Left lung (tissue), 10 donors: Measurements from ENCODE around the gene RAPH1. TPM values are rescaled to one million over a fixed set of nuclear protein-coding genes. Genes with fewer than 3 reads are reported as not detected.

Source experiments
- ATAC-seq: fragments of 200-7000 bp; cut with Tn5 transposase; one replicate; pipeline ENCODE4 v1.9.1; 2020; ENCODE audit warnings: moderate library complexity
- DNase-seq, 4 donors: peaks; one replicate each; pipeline ENCODE4 v3.0.0-alpha.2; 2013 to 2020
- H3K27ac ChIP-seq, 2 donors: fragments of 200-600 bp; sonication (generic) in 1 of 2; one replicate each; pipeline versions ENCODE4 v1.5.0 to v1.8.0; 2020 to 2021
- H3K27me3 ChIP-seq, 2 donors: fragments of 200-600 bp; sonication (generic) in 1 of 2; one replicate each; pipeline versions ENCODE4 v1.5.0 to v1.8.0; 2020 to 2021
- H3K36me3 ChIP-seq, 2 donors: fragments of 200-600 bp; sonication (generic) in 1 of 2; one replicate each; pipeline versions ENCODE4 v1.5.0 to v1.8.0; 2020 to 2021
- H3K4me1 ChIP-seq, 2 donors: fragments of 200-600 bp; one replicate each; pipeline ENCODE4 v1.8.0; 2021
- H3K4me3 ChIP-seq, 2 donors: fragments of 200-600 bp; sonication (generic) in 1 of 2; one replicate each; pipeline versions ENCODE4 v1.5.0 to v1.8.0; 2020 to 2021; ENCODE audit warnings: mild to moderate bottlenecking in 1 of 2
- H3K9me3 ChIP-seq, 2 donors: fragments of 200-600 bp; sonication (generic) in 1 of 2; one replicate each; pipeline versions ENCODE4 v1.5.0 to v1.8.0; 2020 to 2021
- CTCF ChIP-seq, 2 donors: fragments of 200-600 bp; sonication (generic) in 1 of 2; IDR thresholded peaks; one replicate each; pipeline versions ENCODE4 v1.5.0 to v1.8.0; 2021; ENCODE audit warnings: antibody characterized with exemption in 2 of 2
- intact Hi-C, 2 donors: fragments of 100-400 bp; cut with DNase I; formaldehyde crosslinking; loops; one replicate each; pipeline versions ENCODE4 v1.11.2 to v1.14.2; 2022
- polyA plus RNA-seq, 6 donors: library from polyadenylated mRNA; unstranded; fragments of 120-200 nt; gene quantifications; one replicate each; pipeline ENCODE4 v1.2.1, GENCODE V29; 2013; ENCODE audit not compliant: insufficient read length in 6 of 6
- total RNA-seq, 2 donors: library from RNA; stranded (reverse); fragmentation: NEBNext Ultra II Directional; extraction: Animal tissue kit (Norgen Biotek cat#: 25700); gene quantifications; one replicate each; pipeline ENCODE4 v1.2.1, GENCODE V29; 2021
- donor health status: DM: no; HTN: yes; CAD: no.
- donor health status: DM: no; HTN: no; CAD: no.

The RAPH1 gene
- total and polyA plus RNA-seq, 8 donors = 24.6 to 74.7 (median 27.8) TPM

- ATAC-seq = peak; percentile 73
Observed at GRCh38 chr2:203451689-203452088, 83.4 kb downstream of the RAPH1 start.

GRCh38 chr2:203451011-203451410, 84.1 kb downstream of the RAPH1 start:
- H3K27me3 ChIP-seq = no peaks in the 10 kb centered on the region
- no peak for ATAC-seq
- peaks cover 0 to 11% of the 10 kb centered on the region in 2 donors for H3K4me1 ChIP-seq
- intact Hi-C loops = no loop called here
- peak overlapping the region in 1 of 2 donors; percentile 19 for H3K27ac ChIP-seq
- no peak for TF ChIP-seq CTCF (IDR thresholded peaks at IDR 0.05)
- no peak overlapping the region for H3K4me3 ChIP-seq
- H3K36me3 ChIP-seq = peaks cover 0 to 42% of the 10 kb centered on the region in 2 donors
- DNase-seq = no peak
- no peaks in the 10 kb centered on the region for H3K9me3 ChIP-seq

More at GRCh38 chr2:203451689-203452088, 83.4 kb downstream of the RAPH1 start:
- intact Hi-C loops = no loop called here
- Histone ChIP-seq H3K27me3 (no peaks in the 10 kb centered on the region), H3K27ac (no peak overlapping the region), H3K4me3 (no peak overlapping the region), H3K36me3 (peaks cover 0 to 41% of the 10 kb centered on the region in 2 donors), H3K4me1 (peaks cover 0 to 11% of the 10 kb centered on the region in 2 donors), H3K9me3 (no peaks in the 10 kb centered on the region)
- DNase-seq = no peak
- no peak for TF ChIP-seq CTCF (IDR thresholded peaks at IDR 0.05)

- H3K4me3 ChIP-seq = no peak overlapping the region
- H3K27me3 ChIP-seq = no peaks in the 10 kb centered on the region
- ATAC-seq (no peak), DNase-seq (no peak)
- intact Hi-C loops = no loop called here
- no peak overlapping the region for H3K27ac ChIP-seq
- H3K9me3 ChIP-seq = no peaks in the 10 kb centered on the region
- TF ChIP-seq CTCF (IDR thresholded peaks at IDR 0.05) = no peak
- peaks cover 0 to 46% of the 10 kb centered on the region in 2 donors for H3K36me3 ChIP-seq
- H3K4me1 ChIP-seq = peaks cover 0 to 11% of the 10 kb centered on the region in 2 donors
Observed at GRCh38 chr2:203450561-203450960, 84.5 kb downstream of the RAPH1 start.

GRCh38 chr2:203446780-203447179, 88.3 kb downstream of the RAPH1 start:
- ATAC-seq = no peak
- intact Hi-C loops = no loop called here
- H3K4me3 ChIP-seq = no peak overlapping the region
- peaks cover 0 to 8% of the 10 kb centered on the region in 2 donors for H3K4me1 ChIP-seq
- H3K36me3 ChIP-seq = peaks cover 0 to 78% of the 10 kb centered on the region in 2 donors
- H3K27ac ChIP-seq = no peak overlapping the region
- DNase-seq = no peak
- TF ChIP-seq CTCF (IDR thresholded peaks at IDR 0.05) = no peak
- H3K27me3 ChIP-seq = no peaks in the 10 kb centered on the region
- no peaks in the 10 kb centered on the region for H3K9me3 ChIP-seq

- Histone ChIP-seq H3K36me3 (peaks cover 0 to 84% of the 10 kb centered on the region in 2 donors), H3K4me1 (peaks cover 0 to under 1% of the 10 kb centered on the region in 2 donors), H3K9me3 (no peaks in the 10 kb centered on the region), H3K27me3 (no peaks in the 10 kb centered on the region), H3K4me3 (no peak overlapping the region), H3K27ac (no peak overlapping the region)
- intact Hi-C loops = no loop called here
- no peak for ATAC-seq
- TF ChIP-seq CTCF (IDR thresholded peaks at IDR 0.05) = no peak
- DNase-seq = no peak
Observed at GRCh38 chr2:203446071-203446481, 89.0 kb downstream of the RAPH1 start.
